SK-N-MC (cell line): ENCODE results near the gene REG1B.

Experiments used
- DNase-seq: peaks from one replicate; pipeline ENCODE4 v3.0.0-alpha.2; 2011; ENCODE audit warnings: low read depth, low spot score
- H3K27ac ChIP-seq: fragments of 200-600 bp; sonication (generic); 2 replicates; pipeline ENCODE4 v1.5.1; 2016; ENCODE audit warnings: mixed run types
- H3K36me3 ChIP-seq: fragments of 200-600 bp; sonication (generic); 2 replicates; pipeline ENCODE4 v1.6.1; 2017; ENCODE audit warnings: antibody characterized with exemption, low read length, mixed read lengths; ENCODE audit not compliant: insufficient read depth
- H3K4me3 ChIP-seq: fragments of 200-600 bp; sonication (generic); 2 replicates; pipeline ENCODE4 v1.5.1; 2016
- H3K9ac ChIP-seq: fragments of 200-600 bp; sonication (generic); 2 replicates; pipeline ENCODE4 v1.8.0; 2017; ENCODE audit warnings: mixed run types, mixed read lengths; ENCODE audit not compliant: insufficient read length
- H3K9me3 ChIP-seq: fragments of 200-600 bp; sonication (generic); 2 replicates; pipeline ENCODE4 v1.6.1; 2017; ENCODE audit warnings: low read depth, mild to moderate bottlenecking, antibody characterized with exemption, low read length, moderate library complexity, mixed read lengths
- EZH2 ChIP-seq: fragments of 200-600 bp; sonication (generic); IDR thresholded peaks from one replicate; pipeline ENCODE4 v1.6.1; 2017; ENCODE audit warnings: antibody characterized with exemption
- FOXP2 ChIP-seq: optimal IDR thresholded peaks from 2 replicates; pipeline ENCODE3; 2011; ENCODE audit warnings: mild to moderate bottlenecking, moderate library complexity; ENCODE audit not compliant: insufficient read depth; ENCODE audit errors: extremely low read length, control extremely low read depth
- POLR2AphosphoS5 ChIP-seq: IDR thresholded peaks from 2 replicates; pipeline ENCODE4 v1.6.1; 2012; ENCODE audit warnings: mild to moderate bottlenecking, low read depth, low read length, borderline replicate concordance

Gene REG1B

GRCh38 chr2:79087785-79088364 lies at the start of gene REG1B:
REG1B (minus strand) TSS chr2:79087993; CDS start chr2:79087612, 381 bp downstream.
- Histone ChIP-seq H3K27ac (no peak within 1 kb of the TSS), H3K36me3 (no peaks in the 10 kb centered on the region), H3K9ac (no peak within 1 kb of the TSS), H3K9me3 (no peaks in the 10 kb centered on the region), H3K4me3 (no peak within 1 kb of the TSS)
- DNase-seq: no peak
- TF ChIP-seq POLR2AphosphoS5 (no peak), EZH2 (no peak), FOXP2 (no peak)

DNA sequence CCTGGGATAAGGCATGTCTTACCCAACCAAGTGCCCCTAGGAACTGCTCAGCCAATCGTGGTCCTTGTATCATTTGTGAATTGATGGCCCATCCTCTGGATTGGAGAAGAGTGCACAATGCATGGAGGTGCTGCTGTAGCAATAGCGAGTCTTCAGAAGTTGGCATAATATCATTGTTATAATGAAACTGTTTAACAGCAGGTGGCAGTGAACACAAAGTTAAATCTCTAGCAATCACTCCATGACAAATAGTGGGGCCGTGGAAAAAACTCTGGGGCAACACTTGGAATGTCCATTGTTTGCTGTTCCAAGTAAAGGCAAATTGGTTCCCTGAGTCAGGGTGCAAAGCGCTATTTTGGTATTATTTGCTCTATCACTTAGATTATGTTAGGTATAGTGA lies 43.9 kb upstream of the REG1B start:
- Histone ChIP-seq H3K9me3 (no peaks in the 10 kb centered on the region), H3K36me3 (no peaks in the 10 kb centered on the region), H3K27ac (no peak overlapping the region), H3K4me3 (no peak overlapping the region), H3K9ac (no peak overlapping the region)
- TF ChIP-seq POLR2AphosphoS5: no peak
- TF ChIP-seq FOXP2: no peak
- no peak for TF ChIP-seq EZH2
- DNase-seq: no peak

- no peak for DNase-seq
- Histone ChIP-seq H3K9me3 (no peaks in the 10 kb centered on the region), H3K4me3 (no peak overlapping the region), H3K9ac (no peak overlapping the region), H3K36me3 (no peaks in the 10 kb centered on the region), H3K27ac (no peak overlapping the region)
- no peak for TF ChIP-seq EZH2
- TF ChIP-seq FOXP2: no peak
- TF ChIP-seq POLR2AphosphoS5: no peak
Observed at GRCh38 chr2:79129804-79130203, 42.0 kb upstream of the REG1B start.

GRCh38 chr2:79129260-79129659 lies 41.5 kb upstream of the REG1B start:
- H3K9ac ChIP-seq: no peak overlapping the region
- H3K9me3 ChIP-seq: no peaks in the 10 kb centered on the region
- no peak overlapping the region for H3K4me3 ChIP-seq
- no peaks in the 10 kb centered on the region for H3K36me3 ChIP-seq
- no peak overlapping the region for H3K27ac ChIP-seq
- no peak for DNase-seq
- no peak for TF ChIP-seq FOXP2
- TF ChIP-seq EZH2: no peak
- TF ChIP-seq POLR2AphosphoS5: no peak

DNA sequence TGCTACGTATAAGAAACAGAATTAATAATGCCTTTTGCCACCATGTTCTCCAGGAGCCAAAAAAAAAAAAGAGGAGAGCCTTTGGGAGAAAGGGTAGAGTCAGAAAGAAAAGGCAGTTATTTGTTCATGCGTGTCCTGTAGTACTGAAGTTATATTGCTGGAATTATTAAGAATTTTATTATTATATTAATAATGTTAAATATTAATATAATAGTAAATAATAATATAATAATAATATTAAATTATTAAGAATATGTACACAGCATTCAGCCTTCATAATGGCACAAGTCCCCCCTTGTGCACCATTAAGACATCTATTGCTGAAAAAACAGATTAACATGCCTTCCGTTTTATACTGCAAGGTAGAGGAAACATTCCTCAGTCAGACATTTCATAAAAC lies 40.6 kb upstream of the REG1B start:
- TF ChIP-seq EZH2 (no peak), FOXP2 (no peak), POLR2AphosphoS5 (no peak)
- Histone ChIP-seq H3K36me3 (no peaks in the 10 kb centered on the region), H3K4me3 (no peak overlapping the region), H3K9me3 (no peaks in the 10 kb centered on the region), H3K9ac (no peak overlapping the region), H3K27ac (no peak overlapping the region)
- no peak for DNase-seq

DNA sequence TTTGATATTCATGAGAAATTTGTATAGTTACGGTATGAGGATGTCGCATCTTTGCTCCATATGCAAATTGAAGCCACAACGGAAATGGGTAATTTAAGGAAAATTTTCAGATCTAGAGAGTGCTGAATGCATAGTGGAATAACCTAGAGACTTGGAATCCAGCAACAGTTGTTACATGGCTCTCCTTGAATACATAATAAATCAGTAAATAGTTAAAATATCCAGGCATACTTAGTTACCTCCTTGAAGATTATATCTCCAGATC lies 37.9 kb upstream of the REG1B start:
- no peak overlapping the region for H3K9ac ChIP-seq
- peak overlapping the region; percentile 81 for H3K27ac ChIP-seq
- no peaks in the 10 kb centered on the region for H3K9me3 ChIP-seq
- H3K36me3 ChIP-seq: no peaks in the 10 kb centered on the region
- TF ChIP-seq FOXP2: no peak
- peak; percentile 31; the same call in 1 of the 2 replicates for TF ChIP-seq POLR2AphosphoS5
- peak; percentile 88 for DNase-seq
- peak overlapping the region; percentile 55 for H3K4me3 ChIP-seq

DNA sequence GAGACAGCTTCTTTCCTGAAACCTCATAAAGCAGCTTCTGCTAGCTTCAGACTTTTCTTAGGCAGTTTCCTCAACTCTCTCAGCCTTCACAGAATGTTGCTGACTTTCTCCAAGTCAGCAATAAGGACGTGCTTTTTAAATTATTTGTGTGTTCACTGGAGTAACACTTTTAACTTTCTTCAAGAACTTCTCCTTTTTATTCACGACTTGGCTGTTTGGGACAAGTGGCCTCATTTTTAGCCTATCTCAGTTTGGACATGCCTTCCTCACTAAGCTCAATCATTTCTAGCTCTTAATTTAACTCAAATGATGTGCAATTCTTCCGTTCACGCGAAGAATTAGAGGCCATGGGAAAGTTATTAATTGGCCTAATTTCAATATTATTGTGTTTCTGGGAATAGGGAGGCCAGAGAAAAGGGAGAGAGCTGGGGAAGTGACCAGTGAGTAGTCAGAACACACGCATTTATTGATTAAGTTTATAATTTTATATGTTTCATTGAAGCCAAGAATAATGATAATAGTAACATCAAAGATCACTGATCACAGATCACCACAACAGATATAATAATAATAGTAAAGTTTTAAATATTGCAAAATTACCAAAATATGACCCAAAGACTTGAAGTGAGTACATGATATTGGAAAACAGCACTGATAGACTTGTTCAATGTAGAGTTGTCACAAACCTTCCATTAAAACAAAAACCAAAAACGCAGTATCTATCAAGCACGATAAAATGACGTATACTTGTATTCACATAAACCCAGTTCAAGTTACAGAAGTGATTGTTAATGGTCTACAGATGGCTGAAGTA lies 37.3 kb upstream of the REG1B start:
- no peaks in the 10 kb centered on the region for H3K9me3 ChIP-seq
- H3K27ac ChIP-seq: peak overlapping the region; percentile 81
- H3K9ac ChIP-seq: no peak overlapping the region
- H3K4me3 ChIP-seq: peak overlapping the region; percentile 55
- TF ChIP-seq FOXP2: no peak
- TF ChIP-seq EZH2: no peak
- no peak for TF ChIP-seq POLR2AphosphoS5
- no peak for DNase-seq
- H3K36me3 ChIP-seq: no peaks in the 10 kb centered on the region

- no peak for DNase-seq
- TF ChIP-seq POLR2AphosphoS5 (no peak), FOXP2 (no peak), EZH2 (no peak)
- Histone ChIP-seq H3K27ac (no peak overlapping the region), H3K9ac (no peak overlapping the region), H3K9me3 (no peaks in the 10 kb centered on the region), H3K36me3 (no peaks in the 10 kb centered on the region), H3K4me3 (no peak overlapping the region)
Observed at GRCh38 chr2:79122676-79123075, 34.9 kb upstream of the REG1B start.

- no peak for DNase-seq
- no peak for TF ChIP-seq FOXP2
- TF ChIP-seq POLR2AphosphoS5: no peak
- no peak for TF ChIP-seq EZH2
- H3K4me3 ChIP-seq: no peak within 1 kb of the TSS
- H3K9me3 ChIP-seq: no peaks in the 10 kb centered on the region
- no peak within 1 kb of the TSS for H3K27ac ChIP-seq
- no peak within 1 kb of the TSS for H3K9ac ChIP-seq
- no peaks in the 10 kb centered on the region for H3K36me3 ChIP-seq
Observed at GRCh38 chr2:79120194-79120713, 32.5 kb upstream of the REG1B start, which contains the start of gene REG1A. REG1A (plus strand) TSS chr2:79120488; CDS start chr2:79120862, 374 bp downstream.
